ENCODE data around the gene GABRA5.

- TF ChIP-seq CTCF (optimal IDR thresholded peaks at IDR 0.05 in 1 of 3, IDR thresholded peaks at IDR 0.05 in 1 of 3, conservative IDR thresholded peaks at IDR 0.05 in 1 of 3; ENCODE audit: extremely low read depth in 1 of 3, insufficient read depth in 2 of 3, low read length in 3 of 3) (no peak), EZH2 (IDR thresholded peaks at IDR 0.05; ENCODE audit: low read length) (no peak)
Observed at GRCh38 chr15:26890988-26891387, 24.1 kb downstream of the GABRA5 start.
